GM21515 (cell line): ENCODE results near the gene SEPTIN7.

ENCODE experiments used
- ATAC-seq: cut with Tn5 transposase; IDR thresholded peaks from one replicate; pipeline ENCODE4 v1.9.1; 2021; ENCODE audit not compliant: unreplicated experiment

SEPTIN7 gene

DNA sequence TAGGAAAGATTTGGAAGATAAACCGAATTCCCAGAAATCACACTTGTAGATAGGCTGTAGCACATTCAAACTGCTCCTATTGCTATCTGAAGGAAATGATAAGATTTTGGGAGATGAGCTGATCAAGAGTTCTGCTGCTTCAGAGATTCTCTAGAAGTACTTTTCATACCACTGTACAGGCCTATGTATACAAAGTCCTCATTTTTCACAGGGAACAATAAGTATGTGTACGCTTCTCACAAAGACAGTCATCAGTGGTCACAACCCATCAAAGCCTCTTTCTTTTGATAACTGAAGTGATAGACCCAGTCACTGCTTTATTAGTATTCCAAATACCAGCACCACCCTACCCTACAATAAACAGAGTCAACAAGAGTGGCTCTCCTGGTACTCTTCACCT, 15.6 kb upstream of the SEPTIN7 start:
- no peak for ATAC-seq

- ATAC-seq, result no peak
Measured at GRCh38 chr7:35787925-35788324, 12.9 kb upstream of the SEPTIN7 start.

DNA sequence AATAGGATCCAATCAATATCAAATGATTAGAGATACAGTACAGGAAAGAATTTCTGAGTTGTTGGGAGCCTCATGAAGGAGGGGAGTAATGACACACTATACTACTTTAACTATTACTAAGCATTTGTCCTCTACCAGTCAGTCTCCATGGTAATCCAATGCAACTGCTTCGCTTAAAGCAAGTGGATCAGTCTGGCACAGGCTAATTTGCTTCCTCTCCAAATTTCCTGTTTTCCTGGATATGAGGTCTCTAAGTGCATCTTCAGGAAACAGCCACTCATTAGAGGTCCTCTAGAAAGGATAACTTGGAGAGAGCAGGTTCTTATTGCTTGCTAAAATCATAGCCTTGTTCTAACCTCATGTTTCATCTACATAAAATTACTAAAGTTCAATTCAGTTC, 8.4 kb upstream of the SEPTIN7 start:
- ATAC-seq, result no peak

GRCh38 chr7:35792873-35793489, 7.9 kb upstream of the SEPTIN7 start:
- ATAC-seq, result no peak

DNA sequence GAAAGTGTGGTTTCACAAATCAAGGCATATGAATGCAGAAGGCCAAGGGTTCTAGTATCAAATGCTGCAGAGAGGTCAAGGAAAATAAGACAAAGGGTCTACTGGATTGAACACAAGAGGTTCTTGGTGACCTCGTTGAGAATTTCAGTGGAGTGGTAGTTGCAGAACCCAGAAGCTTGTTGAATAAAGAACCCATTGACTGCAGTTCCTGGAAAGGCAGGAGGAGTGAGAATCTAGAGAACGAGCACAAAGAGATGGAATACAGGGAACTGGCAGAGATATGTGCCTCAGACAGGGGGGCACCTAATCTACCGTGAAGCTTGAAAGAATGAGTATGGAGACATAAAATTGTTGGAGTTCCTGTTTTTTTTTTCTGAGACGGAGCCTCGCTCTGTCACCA, 3.5 kb upstream of the SEPTIN7 start:
- ATAC-seq, result no peak

GRCh38 chr7:35799846-35800717, 775 bp upstream of the SEPTIN7 start:
- peak; percentile 49 for ATAC-seq

- peak; percentile 31 for ATAC-seq
Measured at GRCh38 chr7:35801392-35802101, 690 bp downstream of the SEPTIN7 start.

- ATAC-seq, result no peak
Measured at GRCh38 chr7:35802102-35802466, 1.2 kb downstream of the SEPTIN7 start.

- ATAC-seq, result no peak
Measured at GRCh38 chr7:35802649-35803048, 1.8 kb downstream of the SEPTIN7 start.

- ATAC-seq, result no peak
Measured at GRCh38 chr7:35804231-35804970, 3.5 kb downstream of the SEPTIN7 start.

GRCh38 chr7:35805876-35806275, 5.0 kb downstream of the SEPTIN7 start:
- ATAC-seq, result no peak

- ATAC-seq, result no peak
Measured at GRCh38 chr7:35816514-35816913, 15.7 kb downstream of the SEPTIN7 start.

- no peak for ATAC-seq
Measured at GRCh38 chr7:35817181-35817580, 16.3 kb downstream of the SEPTIN7 start.

DNA sequence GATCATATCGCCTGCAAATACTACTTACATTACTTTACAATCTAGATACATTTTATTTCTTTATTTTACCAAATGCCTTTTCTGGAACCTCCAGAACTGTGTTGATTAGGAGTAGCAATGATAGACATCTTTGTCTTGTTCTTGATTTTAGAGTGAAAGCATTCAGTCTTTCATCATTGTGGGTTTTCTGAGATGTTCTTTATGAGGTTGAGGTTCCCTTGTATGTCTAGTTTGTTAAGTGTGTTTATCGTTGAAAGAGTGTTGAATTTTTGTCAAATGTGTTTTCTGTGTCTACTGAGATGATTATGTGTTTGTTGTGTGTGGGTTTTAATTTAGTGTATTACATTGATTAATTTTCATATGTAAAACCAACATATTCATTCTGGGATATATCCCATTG, 17.1 kb downstream of the SEPTIN7 start:
- no peak for ATAC-seq

DNA sequence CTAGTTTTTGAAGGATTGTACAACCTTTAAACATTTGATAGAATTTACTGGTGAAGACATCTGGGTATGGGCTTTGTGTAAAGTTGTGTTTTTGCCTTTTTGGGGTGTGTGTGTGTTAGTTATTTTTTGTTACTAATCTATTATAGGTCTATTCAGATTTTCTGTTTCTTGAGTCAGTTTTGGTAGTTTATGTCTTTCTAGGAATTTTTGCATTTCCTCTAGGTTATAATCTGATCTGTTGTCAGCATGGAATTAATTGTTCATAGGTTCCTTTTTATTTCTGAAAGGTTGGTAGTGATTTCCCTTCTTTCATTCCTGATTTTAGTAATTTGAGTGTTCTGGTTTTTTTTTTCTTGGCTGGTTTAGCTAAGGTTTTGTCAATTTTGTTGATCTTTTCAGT, 17.7 kb downstream of the SEPTIN7 start:
- ATAC-seq, result no peak

DNA sequence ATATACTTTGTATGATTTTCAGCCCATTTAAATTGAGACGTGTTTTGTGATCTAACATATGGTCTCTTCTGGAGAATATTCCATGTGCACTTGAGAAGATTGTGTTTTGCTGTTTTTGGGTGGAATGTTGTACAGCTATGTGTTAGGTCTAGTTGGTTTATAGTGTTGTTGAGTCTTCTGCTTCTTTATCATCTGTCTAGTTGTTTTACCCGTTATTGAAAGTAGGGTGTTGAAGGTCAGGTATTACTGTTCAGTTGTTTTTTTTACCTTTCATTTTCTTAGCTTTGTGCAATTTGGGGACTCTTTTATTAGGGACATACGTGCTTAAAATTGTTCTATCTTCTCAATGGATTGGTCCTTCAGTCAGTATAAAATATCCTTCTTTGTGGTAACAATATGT, 18.5 kb downstream of the SEPTIN7 start:
- no peak for ATAC-seq

DNA sequence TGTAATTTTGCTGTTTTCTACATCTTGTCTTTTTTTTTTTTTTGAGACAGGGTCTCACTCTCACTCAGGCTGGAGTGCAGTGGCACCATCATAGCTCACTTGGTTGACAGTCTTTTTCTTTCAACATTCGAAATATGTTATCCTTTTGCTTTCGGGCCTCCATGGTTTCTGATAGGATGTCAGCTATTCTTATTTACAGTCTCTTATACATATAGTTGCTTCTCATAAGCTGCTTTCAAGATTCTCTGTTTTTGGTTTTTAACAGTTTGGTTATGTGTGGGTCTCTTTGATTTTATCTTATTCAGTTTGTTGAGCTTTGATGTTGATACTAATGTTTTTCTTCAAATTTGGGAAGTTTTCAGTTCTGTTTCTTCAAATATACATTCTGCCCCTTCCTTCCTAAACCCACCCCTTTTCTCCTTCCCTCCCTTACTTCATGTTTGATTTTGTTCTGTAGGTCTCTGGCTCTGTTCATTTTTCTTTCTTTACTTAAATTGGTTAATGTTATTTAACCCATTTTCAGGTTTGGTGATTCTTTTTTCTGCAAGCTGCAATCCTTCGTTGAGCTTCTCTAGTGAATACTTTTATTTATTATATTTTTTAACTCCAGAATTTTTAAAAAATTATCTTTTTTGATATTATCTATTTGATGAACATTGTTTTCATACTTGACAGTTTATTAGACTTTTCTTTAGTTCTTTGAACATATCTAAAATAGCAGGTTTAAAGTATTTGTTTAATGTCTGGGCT, 19.3 kb downstream of the SEPTIN7 start:
- no peak for ATAC-seq

GRCh38 chr7:35820858-35821257, 20.0 kb downstream of the SEPTIN7 start:
- no peak for ATAC-seq

- ATAC-seq, result no peak
Measured at GRCh38 chr7:35823440-35823839, 22.6 kb downstream of the SEPTIN7 start.

- no peak for ATAC-seq
Measured at GRCh38 chr7:35825974-35826373, 25.1 kb downstream of the SEPTIN7 start.

DNA sequence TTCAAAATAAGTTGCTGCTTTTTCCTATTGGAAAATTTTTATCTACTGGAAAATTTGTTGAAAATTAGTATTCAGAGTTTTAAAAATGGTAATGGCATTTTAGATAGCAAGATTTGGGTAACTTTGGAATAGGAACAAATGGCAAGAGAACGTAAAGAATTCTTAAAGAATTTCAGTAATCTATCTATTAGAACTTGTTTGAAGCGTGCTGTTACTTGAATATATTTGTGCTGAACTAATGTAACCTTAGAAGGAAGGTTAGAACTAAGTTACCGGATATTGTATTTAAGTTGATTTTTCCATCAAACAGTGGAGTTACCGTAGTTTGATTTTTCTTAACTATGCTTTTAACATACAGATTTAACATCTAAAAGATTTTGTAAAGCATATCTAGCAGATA, 25.9 kb downstream of the SEPTIN7 start:
- no peak for ATAC-seq
